ENCODE results near the gene GSDME.

DNA sequence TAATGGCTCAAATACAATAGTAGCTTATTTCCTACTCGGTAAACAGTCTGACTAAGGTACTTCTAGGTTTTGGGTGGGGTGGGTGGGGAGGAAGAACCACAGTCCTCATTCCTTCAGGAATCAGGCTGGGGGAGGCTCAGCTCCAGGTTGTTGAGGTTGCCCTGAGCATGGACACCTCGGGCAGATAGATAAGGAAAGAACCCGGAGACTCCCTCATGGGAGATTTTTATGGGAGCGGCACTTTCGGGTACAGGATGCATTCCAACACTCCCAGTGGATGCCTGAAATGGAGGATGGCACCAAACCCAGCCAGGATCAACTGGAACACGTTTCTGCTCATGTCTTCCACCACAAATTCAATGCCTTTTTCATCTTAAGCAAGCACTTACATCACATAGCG is 5.5 kb upstream of the GSDME start:
- TF ChIP-seq PATZ1 (CRISPR knock-in tag; IDR thresholded peaks at IDR 0.05; ENCODE audit: borderline replicate concordance): no peak
- TF ChIP-seq ZFP30 (CRISPR knock-in tag; IDR thresholded peaks at IDR 0.05): no peak
- no peak for TF ChIP-seq PPARA (CRISPR knock-in tag; IDR thresholded peaks at IDR 0.05; ENCODE audit: borderline replicate concordance)
- no peak for TF ChIP-seq RARB (CRISPR knock-in tag; IDR thresholded peaks at IDR 0.05)
- no peak for TF ChIP-seq BACH2 (CRISPR knock-in tag; IDR thresholded peaks at IDR 0.05; ENCODE audit: borderline replicate concordance)
- TF ChIP-seq OSR1 (CRISPR knock-in tag; IDR thresholded peaks at IDR 0.05): no peak
- TF ChIP-seq, protein P1, sequence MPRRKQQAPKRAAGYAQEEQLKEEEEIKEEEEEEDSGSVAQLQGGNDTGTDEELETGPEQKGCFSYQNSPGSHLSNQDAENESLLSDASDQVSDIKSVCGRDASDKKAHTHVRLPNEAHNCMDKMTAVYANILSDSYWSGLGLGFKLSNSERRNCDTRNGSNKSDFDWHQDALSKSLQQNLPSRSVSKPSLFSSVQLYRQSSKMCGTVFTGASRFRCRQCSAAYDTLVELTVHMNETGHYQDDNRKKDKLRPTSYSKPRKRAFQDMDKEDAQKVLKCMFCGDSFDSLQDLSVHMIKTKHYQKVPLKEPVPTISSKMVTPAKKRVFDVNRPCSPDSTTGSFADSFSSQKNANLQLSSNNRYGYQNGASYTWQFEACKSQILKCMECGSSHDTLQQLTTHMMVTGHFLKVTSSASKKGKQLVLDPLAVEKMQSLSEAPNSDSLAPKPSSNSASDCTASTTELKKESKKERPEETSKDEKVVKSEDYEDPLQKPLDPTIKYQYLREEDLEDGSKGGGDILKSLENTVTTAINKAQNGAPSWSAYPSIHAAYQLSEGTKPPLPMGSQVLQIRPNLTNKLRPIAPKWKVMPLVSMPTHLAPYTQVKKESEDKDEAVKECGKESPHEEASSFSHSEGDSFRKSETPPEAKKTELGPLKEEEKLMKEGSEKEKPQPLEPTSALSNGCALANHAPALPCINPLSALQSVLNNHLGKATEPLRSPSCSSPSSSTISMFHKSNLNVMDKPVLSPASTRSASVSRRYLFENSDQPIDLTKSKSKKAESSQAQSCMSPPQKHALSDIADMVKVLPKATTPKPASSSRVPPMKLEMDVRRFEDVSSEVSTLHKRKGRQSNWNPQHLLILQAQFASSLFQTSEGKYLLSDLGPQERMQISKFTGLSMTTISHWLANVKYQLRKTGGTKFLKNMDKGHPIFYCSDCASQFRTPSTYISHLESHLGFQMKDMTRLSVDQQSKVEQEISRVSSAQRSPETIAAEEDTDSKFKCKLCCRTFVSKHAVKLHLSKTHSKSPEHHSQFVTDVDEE (CRISPR knock-in tag; IDR thresholded peaks at IDR 0.05): no peak

All from SK-N-SH treated with all-trans-retinoic acid at 6 μM for 48 hours (cell line).